Stimulated activated CD4-positive, alpha-beta T cell treated with anti-CD3 and anti-CD28 coated beads, Interleukin-12 subunit alpha, Interleukin-12 subunit beta, amount 100 ng/mL, for 48 hours (primary cell): ENCODE data around the gene SYNJ2.
"Not testable (repeated sequence)": the region's sequence is repeated elsewhere in the genome, so short reads cannot be mapped to it uniquely, and the experiment has no call there.

ENCODE experiments used
- DNase-seq, 3 donors: peaks; one replicate each; pipeline ENCODE4 v3.0.0-alpha.2; 2020; ENCODE audit warnings: low read depth in 2 of 3, low spot score in 1 of 3

Gene SYNJ2, protein sequence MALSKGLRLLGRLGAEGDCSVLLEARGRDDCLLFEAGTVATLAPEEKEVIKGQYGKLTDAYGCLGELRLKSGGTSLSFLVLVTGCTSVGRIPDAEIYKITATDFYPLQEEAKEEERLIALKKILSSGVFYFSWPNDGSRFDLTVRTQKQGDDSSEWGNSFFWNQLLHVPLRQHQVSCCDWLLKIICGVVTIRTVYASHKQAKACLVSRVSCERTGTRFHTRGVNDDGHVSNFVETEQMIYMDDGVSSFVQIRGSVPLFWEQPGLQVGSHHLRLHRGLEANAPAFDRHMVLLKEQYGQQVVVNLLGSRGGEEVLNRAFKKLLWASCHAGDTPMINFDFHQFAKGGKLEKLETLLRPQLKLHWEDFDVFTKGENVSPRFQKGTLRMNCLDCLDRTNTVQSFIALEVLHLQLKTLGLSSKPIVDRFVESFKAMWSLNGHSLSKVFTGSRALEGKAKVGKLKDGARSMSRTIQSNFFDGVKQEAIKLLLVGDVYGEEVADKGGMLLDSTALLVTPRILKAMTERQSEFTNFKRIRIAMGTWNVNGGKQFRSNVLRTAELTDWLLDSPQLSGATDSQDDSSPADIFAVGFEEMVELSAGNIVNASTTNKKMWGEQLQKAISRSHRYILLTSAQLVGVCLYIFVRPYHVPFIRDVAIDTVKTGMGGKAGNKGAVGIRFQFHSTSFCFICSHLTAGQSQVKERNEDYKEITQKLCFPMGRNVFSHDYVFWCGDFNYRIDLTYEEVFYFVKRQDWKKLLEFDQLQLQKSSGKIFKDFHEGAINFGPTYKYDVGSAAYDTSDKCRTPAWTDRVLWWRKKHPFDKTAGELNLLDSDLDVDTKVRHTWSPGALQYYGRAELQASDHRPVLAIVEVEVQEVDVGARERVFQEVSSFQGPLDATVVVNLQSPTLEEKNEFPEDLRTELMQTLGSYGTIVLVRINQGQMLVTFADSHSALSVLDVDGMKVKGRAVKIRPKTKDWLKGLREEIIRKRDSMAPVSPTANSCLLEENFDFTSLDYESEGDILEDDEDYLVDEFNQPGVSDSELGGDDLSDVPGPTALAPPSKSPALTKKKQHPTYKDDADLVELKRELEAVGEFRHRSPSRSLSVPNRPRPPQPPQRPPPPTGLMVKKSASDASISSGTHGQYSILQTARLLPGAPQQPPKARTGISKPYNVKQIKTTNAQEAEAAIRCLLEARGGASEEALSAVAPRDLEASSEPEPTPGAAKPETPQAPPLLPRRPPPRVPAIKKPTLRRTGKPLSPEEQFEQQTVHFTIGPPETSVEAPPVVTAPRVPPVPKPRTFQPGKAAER (N-terminal part only)

DNA sequence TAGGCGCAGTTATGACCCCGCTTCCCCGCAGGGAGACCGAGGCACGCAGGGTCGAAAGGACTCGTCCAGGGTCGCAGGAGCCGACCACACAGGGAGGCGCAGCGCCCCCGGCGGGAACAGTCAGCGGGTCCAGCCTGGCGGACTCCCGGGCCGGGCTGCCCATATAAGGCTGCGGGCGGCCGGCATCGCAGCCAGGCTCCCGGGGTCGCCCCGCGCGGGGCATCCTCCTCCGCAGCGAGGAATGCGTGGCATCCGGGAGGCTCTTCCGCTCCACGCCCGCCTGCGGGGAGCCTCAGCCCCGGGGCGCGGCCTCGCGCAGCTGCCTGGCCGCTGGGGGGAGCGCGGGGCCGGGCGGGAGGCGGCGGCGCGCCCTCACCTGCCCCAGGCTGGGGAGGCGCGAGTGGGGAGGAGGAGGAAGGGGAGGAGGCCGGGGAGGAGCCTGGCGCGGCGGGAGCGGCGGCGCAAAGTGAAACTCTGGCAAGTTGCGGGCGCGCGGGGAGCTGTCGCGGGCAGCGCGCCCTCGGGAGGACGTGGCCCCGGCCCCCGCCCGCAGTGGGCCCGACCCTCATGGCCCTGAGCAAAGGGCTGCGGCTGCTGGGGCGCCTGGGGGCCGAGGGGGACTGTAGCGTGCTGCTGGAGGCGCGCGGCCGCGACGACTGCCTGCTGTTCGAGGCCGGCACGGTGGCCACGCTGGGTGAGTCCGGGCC lies at the start of gene SYNJ2:
SYNJ2 (plus strand) TSS at position 469 of the 707 bp plus-strand sequence; CDS start at position 568, 99 bp downstream.
- peak; percentile 51 to 73 (median 56) for DNase-seq

DNA sequence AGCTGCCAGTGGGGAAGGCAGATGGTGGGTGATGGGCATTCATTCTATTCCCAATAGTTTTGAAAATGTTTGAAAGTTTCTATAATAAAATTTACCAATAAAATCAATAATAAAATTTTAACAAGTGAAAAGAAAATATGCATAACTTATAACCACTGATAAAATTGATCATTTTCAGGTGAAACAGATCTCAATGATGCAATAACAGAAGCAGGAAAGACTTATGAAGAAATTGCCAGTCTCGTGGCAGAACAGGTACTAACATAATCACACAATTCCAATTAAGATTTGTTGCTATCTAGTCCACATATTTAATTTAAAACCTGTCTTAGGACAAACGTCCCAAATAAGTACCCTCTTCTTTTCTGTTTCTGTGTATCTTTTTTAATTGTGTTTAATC lies 45.9 kb upstream of the SYNJ2 start:
- no peak for DNase-seq

DNA sequence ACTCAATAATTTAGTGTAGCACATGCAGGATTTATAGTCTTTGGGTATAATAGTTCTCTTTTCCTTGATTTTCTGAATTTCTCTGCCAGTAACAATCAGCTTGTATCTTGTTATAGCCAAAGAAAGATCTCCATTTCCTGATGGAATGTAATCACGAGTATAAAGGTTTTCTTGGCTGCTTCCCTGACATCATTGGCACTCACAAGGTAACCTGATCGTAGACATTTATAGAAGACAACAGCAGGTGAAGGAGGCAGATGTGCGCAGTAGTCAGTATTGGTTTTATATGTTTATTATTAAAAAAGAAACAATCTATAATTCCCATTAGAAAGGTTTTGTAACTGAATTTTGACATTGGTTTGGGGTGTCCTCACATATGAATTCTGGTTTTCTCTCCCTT lies 44.3 kb upstream of the SYNJ2 start:
- no peak for DNase-seq

DNA sequence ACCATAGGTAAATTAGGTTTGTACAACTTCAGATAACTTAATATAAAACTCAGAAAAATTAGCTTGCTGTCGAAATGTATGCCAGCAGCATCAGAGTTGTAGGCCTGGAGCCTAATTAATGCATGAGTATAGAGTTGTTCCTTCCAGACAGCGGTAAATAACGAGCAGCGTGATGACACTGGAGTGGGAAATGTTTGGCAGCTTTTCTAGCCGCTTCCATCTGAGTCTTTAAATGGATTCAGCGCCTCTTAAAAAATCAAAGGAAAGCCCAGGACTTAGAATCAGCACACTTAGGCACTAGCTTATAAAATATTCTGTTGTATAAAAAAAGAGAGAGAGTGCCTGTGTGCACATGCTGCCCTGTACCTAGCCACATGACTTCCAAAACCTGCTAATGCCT lies 43.7 kb upstream of the SYNJ2 start:
- DNase-seq, result no peak

DNA sequence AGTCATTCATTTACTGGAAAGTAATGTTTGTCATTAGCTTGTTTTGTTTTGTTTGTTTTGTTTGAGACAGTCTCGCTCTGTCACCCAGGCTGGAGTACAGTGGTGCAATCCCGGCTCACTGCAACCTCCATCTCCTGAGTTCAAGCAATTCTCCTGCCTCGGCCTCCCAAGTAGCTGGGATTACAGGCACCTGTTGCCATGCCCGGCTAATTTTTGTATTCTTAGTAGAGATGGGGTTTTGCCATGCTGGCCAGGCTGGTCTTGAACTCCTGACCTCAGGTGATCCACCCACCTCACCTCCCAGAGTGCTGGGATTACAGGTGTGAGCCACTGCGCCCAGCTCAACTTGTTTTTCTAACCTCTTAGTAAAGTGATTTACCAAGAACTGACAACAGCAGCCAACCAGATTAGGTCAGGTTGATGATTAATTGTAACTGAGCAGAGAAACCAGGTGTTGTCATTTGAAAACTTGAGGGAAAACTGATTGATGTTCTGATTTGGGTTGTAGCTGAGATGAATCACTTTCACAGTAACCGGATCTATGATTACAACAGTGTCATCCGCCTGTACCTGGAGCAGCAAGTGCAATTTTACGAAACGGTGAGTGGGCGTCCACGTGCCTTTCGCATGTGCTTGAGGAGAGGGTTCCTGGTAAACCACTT lies 41.2 kb upstream of the SYNJ2 start:
- peak; percentile 54 to 73 (median 65) for DNase-seq

DNA sequence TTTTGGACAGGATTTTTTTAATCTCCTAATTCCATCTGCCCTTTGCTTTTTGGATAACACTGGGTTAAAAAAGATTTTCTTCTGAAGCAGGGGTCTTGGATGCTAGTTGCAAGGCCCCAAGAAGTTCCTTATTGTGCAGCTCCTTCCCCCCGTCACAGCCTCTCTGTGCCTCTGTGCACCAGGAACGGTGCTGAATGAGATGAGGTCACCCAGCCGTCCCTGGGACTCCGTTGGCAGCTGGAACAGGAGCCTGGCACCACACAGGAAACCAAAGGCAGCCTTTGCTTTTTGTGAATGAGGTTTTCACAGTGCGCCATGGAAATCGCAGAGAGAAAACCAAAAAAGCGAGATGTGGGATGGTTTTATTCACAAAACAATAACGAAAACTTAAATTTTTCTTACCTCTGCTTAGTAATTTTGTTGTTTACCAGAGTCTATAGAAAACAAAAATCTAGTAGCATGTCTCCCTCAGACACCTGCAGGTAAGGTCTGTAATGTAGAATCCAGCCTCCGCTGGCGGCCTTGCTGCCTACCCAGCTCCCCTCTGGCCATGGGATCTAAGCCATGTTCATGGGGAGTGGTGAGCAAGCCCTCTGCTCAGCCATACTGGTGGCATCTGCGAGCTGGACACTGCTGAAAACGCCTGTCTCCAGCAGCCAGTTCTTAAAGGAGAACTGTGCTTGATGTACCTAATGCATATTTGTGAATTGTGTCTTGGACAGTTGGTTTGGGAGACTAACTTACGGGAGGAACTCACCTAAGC lies 40.4 kb upstream of the SYNJ2 start:
- DNase-seq, result no peak

DNA sequence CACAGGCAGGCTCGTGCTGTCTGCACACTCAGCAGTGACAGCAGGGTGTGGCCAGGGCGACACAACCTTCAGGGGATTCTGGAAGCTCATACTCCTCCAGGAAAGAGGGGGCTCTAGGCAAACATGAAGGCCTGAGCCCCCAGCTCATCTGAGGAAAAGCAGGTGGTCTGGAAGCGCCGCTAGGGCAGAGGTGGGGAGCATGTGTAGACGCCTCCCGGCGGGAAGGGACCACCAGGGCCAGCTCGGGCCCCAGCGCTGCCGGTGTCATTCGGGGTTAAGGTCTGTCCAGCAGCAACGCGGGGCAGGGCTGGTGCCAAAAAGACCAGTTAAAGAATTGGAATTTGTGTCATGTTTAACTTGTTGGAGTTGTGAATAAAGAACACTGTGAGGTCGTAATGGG lies 39.3 kb upstream of the SYNJ2 start:
- DNase-seq, result no peak

DNA sequence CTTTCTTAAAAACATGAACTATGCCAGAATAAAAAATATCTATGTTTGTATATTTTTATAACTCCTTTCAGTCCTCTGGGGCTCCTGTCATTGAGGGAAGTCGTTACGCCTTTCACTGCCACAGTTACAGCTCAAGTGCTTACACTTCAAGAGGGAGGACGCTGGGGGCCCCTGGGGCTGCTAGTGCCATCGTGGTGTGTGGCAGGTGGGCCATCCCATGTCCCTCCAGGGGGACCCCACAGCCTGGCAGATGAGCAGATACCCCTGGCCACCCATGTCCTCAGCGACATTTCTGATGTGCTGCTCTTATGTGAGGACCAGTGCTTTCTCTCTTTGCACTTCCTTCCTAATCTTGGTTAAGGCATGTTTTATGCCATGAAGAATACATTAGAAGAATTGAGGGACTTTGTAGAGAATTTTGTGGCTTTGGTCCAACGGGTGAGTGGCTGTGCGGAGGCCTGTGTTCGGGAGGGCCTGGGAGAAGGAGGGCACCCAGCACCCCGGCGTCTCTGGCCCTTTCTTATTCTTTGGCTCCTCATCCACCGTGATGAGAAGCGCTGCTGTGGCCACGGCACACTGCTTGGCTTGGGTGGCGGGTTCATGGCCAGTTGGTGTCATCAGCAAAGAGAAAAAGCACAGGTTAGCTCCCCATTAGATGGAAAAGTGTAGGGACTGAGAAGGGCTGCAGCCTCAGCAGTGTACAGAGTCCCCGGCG lies 38.3 kb upstream of the SYNJ2 start:
- no peak for DNase-seq

DNA sequence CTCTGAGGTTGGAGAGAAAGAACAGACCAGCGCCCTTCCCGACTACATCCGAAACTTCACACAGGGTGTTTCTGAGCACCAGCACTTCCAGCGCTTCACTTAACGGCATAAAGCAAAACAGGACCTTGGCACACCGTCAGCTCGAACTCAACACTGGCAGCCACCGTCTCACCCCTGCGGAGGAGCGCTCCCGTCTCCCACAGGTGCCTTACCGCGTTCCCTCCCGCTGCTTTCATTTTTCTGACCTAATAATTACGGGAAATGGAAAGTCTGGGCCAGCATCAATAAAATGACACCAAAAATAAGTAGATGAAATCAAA lies 37.7 kb upstream of the SYNJ2 start:
- no peak for DNase-seq

DNA sequence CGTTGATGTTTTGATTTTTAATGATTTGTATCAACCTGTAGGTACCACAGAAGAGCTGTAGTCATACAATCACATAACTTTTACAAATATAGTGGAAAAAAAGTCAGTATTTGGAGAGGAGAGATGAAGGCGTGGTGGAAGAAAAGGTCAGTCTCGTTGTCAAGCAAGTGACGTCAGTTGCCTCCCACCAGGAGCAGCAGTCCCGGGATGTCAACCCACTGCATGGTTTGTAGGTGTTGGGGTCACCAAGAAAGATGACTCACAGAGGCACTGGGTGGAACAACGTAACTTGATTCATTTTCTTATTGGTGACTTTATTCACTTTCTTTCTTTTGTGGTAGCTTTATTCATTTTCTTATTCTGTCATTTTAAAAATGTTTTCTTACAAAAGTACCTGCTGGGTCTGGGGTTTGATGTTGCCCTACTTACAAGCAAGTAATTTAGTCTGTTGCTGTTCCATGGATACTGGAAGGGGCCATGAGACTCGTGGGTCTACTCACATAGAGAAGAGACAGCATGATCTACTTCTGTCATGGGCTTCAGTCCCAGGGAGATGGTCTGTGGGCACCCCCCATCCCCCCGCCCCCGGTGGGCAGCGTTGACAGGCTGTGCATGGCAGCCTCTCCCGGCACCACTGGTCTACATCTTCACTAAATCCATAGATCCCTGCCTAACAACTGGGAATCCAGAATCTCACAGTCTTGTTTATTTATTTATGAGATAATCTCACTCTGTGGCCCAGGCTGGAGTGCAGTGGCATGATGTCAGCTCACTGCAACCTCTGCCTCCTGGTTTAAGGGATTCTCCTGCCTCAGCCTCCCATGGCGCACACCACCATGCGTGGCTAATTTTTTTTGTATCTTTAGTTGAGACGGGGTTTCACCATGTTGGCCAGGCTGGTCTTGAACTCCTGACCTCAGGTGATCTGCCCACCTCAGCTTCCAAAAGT lies 36.4 kb upstream of the SYNJ2 start:
- DNase-seq, result peak in 2 of 3 donors; percentile 31 to 37

DNA sequence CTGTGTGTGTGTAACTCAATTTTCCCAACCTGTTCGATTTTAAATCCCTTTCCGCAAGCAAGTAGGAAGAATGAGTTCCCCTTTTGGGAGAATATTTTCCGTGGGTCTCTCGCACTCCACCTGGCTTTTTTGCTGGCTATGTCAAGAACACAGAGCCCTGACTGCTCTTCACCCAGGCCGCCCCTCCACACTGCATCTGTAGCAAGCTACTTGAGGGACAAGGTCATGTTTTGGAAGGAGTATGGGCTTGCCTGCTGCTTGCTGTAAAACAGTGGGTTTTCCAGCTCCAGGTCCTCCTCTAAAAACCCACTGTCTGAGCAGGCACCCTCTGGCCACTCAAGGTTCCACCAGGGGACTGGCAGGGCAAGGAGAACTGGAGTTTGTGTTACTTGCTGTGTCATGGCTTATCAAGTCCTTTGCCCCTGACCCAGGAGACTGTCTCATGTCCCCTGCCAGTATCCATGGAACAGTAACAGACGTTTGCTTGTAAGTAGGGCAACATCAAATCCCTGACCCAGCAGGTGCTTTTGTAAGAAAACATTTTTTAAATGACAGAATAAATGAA lies 35.5 kb upstream of the SYNJ2 start:
- DNase-seq, result no peak

DNA sequence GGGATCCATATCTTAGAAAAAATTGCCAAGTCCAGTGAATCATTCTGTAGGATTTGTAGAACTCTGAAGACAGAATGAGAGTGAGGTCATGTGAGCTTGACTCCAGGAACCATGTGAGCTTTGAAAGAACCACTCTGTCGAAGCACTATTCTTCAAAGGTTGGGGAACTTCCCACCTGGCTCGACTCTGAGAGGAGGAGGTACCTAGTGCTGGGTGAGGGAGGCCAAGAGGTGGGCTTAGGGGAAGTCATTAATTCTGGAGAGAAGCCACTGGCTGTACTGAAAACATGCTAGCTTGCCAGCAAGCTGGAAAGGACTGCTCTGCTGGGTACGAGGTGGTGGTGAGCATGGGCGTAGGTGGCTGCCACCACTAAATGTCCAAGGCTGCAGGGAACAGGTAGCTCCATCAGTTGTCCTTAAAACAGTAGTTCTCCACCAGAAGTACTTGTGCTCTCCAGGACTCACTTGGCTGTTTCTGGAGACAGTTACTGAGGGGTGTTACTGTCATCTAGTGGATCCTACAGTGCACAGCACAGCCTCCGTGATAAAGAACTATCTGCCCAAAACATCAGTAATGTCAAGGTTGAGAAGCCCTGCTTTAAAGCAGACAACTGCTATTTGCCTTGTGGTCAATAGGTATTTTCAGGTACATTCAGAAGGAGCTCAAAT lies 34.7 kb upstream of the SYNJ2 start:
- DNase-seq, result no peak

DNA sequence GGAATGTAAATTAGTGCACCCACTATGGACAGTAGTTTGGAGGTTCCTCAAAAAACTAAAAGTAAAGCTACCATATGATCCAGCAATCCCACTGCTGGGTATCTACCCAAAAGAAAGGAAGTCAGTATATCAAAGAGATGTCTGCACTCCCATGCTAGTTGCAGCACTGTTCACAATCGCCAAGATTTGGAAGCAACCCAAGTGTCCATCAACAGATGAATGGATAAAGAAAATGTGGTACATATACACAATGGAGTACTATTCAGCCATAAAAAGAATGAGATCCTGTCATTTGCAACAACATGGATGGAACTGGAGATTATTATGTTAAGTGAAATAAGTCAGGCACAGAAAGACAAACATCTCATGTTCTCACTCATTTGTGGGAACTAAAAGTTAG lies 30.8 kb upstream of the SYNJ2 start:
- DNase-seq, result not testable (repeated sequence)

DNA sequence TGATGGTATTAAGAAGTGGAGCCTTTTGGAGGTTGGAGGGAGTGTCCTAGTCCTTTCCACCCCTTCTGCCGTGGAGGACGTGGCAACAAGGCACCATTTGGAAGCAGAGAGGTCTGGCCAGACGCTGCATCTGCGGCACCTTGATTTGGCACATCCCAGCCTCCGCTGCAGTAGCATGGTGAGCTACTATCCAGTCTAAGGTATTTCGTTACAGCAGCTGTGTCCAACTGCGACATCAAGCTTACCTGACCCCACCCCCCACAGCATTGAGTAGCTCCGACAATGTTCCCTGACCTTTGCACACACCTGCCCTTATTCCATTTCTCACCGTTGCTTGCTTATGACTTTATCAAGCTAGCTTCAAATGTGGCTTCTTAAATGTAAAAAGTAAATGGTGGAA lies 29.8 kb upstream of the SYNJ2 start:
- no peak for DNase-seq

DNA sequence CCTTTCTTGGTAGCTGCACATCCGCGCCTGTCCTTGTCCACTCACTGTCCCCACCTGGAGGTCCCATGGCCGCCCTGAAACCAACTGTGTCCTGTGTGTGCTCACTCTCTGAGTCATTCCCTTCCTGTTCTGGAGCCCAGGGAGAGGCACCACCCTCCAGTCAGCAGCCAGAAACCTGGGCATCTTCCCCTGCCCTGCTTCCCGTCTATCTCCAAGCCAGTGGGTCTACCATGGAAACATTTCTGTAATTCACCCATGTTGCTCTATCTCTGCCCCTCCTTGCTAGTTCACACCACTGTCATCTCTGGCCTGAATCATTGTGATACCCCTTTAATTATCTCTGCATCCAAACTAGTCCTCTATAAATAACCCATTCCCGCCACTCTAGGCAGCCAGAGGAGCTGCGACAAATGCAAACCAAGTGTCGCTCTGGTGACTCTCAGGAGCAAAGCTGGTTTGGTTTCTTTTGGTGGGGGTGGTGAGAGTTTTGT lies 28.8 kb upstream of the SYNJ2 start:
- no peak for DNase-seq

DNA sequence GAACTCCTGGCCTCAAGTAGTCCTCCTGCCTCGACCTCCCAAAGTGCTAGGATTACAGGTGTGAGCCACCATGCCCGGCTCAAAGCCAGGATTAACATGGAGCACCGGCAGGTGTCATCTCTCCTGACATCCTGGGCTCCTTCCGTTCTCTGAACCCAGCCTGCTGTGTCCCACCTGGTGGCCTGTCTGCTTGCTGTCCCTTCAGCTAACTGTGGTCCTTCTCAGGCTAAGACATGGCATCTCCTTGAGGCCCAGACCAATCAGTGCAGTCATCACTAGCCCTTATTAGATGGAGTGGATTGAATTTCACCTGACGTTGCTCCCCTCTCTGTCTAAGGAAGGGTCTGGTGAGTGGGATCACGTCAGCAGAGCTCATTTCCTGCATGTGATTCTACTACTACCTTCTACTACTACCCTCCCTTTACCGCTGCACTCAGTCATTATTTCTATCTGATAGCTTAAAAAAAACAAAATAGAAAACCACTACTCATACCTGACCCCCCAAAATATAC lies 28.0 kb upstream of the SYNJ2 start:
- no peak for DNase-seq
